GM21447 (cell line): ENCODE measurements around the gene CKAP2.
A peak's percentile ranks its signal among the peaks of the same experiment; 100 is the strongest.
"Not testable (repeated sequence)": the region's sequence is repeated elsewhere in the genome, so short reads cannot be mapped to it uniquely, and the experiment has no call there.

Experiments used
- ATAC-seq: cut with Tn5 transposase; IDR thresholded peaks from one replicate; pipeline ENCODE4 v1.9.1; 2021; ENCODE audit not compliant: unreplicated experiment

CKAP2 gene

GRCh38 chr13:52451135-52451804 lies 4.0 kb upstream of the CKAP2 start:
- no peak for ATAC-seq

GRCh38 chr13:52452470-52452869 lies 2.8 kb upstream of the CKAP2 start:
- no peak for ATAC-seq

DNA sequence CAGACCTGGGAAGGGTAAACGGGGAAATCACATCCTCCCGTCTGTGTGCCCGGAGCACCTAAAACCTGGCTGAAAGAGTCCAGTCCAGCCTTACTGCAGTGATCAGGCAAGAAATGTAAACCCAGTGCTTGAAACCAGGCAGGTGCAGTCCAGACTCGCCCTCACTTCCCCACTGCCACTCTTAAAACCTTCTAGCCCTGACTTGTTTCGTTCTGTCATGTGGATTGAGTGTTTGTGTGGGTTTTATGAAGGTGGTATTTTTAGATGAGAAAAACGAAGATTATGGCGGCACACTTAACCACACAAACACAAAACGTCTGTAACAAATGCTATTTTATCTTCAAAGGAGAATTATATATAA lies 839 bp upstream of the CKAP2 start:
- peak; percentile 22 for ATAC-seq

DNA sequence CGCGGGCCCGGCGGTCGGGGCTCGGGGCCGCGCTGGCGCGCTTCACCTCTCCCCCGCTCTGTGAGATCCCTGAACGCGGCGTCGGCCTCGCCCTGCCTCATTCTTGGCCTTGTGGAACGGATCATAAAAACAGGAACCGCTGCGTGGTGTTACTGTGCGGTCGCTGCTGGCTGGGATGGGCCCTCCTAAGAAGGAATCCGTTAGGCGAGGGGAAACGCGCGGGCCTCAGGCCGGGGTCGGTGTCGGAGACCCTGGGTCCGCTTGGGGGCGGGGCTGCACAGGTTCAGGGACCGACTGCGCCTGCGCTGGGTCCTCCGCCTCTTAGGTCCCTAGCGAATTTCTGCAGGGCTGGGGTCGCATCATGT lies 381 bp downstream of the CKAP2 start:
- ATAC-seq, result peak; percentile 31

GRCh38 chr13:52459668-52460067 lies 4.4 kb downstream of the CKAP2 start:
- no peak for ATAC-seq

DNA sequence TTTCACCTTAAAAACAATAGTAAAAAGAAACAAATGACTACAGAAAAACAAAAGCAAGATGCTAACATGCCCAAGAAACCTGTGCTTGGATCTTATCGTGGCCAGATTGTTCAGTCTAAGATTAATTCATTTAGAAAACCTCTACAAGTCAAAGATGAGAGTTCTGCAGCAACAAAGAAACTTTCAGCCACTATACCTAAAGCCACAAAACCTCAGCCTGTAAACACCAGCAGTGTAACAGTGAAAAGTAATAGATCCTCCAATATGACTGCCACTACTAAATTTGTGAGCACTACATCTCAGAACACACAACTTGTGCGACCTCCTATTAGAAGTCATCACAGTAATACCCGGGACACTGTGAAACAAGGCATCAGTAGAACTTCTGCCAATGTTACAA lies 6.0 kb downstream of the CKAP2 start:
- no peak for ATAC-seq

GRCh38 chr13:52463526-52463925 lies 8.2 kb downstream of the CKAP2 start:
- ATAC-seq, result no peak

DNA sequence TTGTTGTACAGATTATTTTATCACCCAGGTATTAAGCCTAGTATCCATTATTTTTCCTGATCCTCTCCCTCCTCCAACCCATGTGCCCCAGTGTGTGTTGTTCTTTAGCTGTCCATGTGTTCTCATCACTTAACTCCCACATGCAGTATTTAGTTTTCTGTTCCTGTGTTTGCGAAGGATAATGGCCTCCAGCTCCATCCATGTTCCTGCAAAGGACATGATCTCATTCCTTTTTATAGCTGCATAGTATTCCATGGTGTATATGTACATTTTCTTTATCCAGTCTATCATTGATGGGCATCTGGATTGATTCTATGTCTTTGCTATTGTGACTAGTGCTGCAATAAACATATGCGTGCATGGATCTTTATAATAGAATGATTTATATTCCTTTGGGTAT lies 13.2 kb downstream of the CKAP2 start:
- ATAC-seq, result not testable (repeated sequence)

DNA sequence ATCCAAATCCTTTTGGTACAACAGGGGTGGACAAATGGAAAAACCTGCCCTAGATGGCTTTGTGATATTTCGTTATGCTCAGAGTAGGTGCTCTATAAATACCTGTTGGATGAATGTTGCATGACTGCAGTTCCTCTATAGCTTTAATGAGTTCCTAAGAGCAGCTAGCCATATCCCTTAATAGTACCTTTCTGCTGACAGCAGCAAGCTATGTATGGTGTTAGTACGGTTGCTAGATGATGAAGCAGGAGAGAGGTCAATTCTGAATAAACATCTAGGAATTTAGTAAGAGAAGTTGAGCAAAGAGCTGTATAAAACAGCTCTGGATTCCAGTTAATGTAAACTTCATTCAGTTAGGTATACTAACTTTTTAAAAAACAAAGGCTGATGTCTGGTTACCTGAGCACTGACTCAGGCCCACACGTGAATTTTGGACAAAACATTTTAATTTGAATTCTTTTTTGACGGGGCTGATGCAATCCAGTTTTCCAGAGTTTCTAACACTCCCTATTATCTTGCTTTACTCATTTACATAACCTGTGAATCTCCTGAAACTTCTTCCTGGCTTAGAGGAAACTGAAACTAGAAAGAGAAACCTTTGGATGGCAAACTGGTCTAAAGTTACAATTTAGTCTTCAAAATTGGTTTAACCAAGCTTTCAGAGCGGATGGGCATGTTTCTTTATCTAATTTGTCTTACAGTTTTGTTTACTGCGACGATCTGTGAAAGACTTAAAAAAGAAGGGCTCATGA lies 25.6 kb downstream of the CKAP2 start:
- not testable (repeated sequence) for ATAC-seq

DNA sequence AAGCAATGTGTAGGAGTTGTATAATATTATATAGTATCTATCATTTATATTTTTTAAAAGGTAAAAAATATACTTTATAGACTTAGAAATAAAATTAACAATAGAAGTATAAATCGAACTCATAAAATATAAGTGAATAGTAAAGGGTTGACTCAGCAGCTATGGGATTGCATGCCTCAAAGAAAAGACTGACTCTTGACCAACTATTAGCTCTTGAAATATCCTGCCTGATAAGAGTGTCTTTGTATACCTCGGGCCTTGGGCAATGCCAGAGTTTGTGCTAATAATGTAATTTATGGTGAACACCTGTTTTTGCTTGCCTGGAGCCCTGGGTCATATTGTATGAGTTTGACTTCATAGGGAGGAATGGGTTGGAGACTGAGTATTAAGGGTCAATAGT lies 31.8 kb downstream of the CKAP2 start:
- ATAC-seq, result not testable (repeated sequence)

DNA sequence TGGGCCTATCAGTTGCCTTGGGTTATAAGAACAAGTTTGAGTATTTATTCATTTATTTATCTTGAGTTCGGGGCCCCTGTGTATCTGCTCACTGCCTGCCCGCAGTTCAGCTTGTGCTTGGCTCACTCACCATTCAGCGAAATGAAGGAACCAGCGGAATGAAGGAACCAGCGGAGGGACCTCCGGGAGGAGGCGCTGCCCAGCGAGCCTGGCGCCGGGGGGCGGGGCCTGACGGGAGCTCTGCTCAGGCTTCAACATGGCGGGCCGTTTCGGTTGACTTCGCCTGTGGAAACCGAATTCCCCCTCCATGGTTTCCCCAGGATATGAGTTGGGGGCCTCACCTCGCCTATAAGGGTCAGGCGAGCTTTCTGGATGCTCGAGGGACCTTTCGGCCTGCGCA lies 33.5 kb downstream of the CKAP2 start:
- not testable (repeated sequence) for ATAC-seq

DNA sequence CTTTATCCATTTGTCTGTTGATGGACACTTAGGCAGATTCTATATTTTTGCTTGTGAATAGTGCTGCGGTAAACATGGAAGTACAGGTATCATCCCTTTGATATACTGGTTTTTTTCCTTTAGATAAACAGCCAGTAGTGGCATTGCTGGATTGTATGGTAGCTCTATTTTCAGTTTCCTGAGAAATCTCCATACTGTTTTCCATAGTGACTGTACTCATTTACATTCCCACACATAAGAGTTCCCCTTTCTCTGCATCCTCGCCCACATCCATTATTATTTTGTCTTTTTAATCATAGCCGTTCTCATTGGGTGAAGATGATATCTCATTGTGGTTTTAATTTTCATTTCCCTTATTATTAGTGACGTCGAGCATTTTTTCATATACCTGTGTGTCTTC lies 35.7 kb downstream of the CKAP2 start:
- ATAC-seq, result not testable (repeated sequence)

DNA sequence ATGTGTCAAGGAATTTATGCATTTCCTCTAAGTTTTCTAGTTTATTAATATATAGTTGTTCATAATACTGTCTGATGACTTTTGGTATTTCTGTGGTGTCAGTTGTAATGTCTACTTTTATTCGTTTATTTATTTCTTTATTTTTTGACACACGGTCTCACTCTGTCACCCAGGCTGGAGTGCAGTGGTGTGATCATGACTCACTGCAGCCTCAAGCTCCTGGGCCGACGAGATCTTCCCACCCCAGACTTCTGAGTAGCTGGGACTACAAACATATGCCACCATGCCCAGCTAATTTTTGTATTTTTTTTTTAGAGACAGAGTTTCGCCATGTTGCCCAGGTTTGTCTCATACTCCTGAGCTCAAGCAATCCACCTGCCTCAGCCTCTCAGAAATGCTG lies 39.0 kb downstream of the CKAP2 start:
- not testable (repeated sequence) for ATAC-seq

DNA sequence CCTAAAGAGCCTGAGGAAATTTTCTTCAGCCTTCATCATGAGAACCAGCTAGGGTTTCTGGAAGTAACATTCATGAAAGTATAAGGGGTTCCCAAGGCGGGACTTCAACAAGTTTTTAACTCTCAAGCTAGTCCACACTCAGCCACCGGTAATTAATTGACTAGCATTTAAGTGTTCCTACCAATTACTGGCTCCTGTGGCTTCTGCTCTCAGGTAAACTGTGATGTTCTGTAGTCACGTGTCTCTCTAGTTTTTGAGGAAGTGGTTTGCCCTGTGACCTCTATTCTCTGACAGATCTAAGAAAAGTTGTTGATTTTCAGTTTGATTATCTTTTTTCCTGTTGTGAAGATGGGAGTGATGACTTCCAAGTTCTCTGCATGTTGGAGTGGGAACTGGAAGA lies 42.7 kb downstream of the CKAP2 start:
- ATAC-seq, result peak; percentile 82

DNA sequence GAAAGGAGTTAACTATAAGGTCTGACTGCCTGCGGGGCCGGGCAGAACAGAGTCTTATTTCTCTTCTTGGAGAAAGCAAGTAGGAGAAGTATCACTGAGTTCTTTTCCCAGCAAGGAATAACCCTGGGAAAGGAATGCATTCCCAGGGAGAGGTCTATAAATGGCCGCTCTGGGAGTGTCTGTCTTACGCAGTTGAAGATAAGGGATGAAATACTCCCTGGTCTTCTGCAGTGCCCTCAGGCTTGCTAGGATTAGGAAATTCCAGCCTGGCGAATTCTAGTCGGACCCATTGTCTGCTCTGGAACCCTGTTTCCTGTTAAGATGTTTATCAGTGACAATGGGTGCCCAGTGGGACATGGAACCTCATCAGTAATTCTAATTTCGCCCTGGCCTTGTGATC lies 47.0 kb downstream of the CKAP2 start:
- not testable (repeated sequence) for ATAC-seq

- not testable (repeated sequence) for ATAC-seq
Observed at GRCh38 chr13:52505843-52506242, 50.6 kb downstream of the CKAP2 start.

DNA sequence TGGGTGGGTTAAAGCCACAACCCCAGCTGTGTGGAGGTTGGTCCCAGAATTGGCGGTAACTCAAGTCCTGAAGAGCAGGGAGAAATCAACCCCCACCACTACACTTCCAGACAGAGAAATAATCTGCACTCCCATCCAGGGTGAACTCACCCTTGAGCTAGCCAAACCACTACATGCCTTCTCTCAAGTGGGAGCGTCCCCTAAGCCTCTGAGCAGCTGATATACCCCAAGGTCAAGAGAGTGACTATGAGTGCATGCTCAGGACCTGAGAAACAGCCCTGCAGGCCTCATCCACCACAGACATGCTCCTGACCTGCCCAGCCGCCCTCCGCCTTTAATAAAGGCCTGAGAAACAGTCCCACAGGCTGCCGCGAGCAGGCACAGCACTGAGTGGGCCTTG lies 54.3 kb downstream of the CKAP2 start:
- ATAC-seq, result not testable (repeated sequence)

DNA sequence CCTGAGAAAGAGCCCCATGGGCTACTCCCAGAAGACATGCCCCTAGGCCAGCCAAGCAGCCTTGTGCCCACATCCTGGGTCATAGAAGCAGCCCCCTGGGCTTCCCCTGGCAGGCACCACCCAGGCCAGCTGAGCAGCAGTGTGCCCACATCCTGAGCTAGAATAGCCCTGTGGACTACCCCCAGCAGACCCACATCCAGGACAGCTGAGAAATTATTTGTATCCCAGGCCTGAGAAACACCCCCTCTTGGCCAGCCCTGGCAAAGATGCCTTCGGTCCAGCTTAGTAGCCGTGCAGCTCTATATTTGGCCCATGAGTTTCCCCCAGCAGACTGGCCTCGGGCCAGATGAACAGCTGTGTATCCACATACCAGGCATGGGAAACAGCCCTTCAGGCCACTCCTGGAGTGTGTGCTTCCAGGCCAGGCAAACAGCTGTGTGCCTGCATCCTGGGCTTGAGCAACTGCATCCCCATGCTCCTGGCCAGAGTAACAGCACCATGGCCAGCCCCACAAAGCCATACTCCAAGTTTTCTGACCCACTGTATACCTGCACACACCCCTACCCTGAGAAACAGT lies 55.0 kb downstream of the CKAP2 start:
- not testable (repeated sequence) for ATAC-seq

- ATAC-seq, result not testable (repeated sequence)
Observed at GRCh38 chr13:52511598-52511997, 56.3 kb downstream of the CKAP2 start.

DNA sequence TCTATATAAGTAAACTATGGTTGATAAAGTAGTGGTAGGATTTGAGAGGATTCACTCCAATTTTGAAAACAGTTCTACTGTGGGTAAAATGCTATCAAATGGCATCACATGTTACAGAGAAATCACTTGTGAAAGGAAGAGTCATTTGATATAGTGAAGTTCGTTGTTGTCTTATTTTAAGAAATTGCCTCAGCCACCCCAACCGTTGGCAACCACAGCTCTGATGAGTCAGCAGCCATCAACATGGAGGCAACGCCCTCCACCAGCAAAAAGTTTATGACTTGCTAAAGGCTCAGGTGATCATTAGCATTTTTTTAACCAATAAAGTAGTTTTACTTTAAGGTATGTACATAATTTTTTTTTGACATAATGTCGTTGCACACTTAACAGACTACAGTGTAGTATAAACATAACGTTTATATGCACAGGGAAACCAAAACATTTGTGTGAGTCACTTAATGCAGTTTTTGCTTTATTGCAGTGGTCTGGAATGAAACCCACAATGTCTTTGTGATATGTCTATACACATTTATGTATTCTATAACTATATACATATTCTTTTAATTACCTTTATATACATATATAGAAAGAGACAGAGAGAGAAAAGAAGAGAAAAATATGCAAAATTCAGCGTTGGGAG lies 58.8 kb downstream of the CKAP2 start:
- not testable (repeated sequence) for ATAC-seq

DNA sequence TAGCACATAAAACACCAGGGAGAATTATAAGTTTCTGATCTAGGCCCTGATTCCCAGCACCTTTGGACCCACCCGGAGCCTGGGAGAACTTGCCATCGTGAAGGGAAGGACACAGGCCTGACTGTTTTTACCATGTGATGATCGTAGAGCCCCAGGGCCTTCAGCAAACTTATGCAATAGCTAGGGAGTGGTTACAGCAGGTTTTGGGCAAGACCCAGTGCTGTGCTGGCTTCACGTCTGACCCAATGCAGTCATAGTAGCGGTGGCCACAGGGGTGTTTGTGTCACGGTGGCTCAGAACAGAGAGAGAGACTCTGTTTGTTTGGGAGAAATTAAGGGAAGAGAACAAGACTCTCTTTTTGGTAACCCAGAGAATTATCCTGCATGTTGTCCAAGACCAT lies 68.0 kb downstream of the CKAP2 start:
- not testable (repeated sequence) for ATAC-seq
